ENCODE results near the gene TGFB2.
A peak's percentile ranks its signal among the peaks of the same experiment; 100 is the strongest.

Gene TGFB2

GRCh38 chr1:218388591-218388990, 43.5 kb downstream of the TGFB2 start:
- TF ChIP-seq TCF12 (IDR thresholded peaks at IDR 0.05; ENCODE audit: low read depth) (no peak), MAX (IDR thresholded peaks at IDR 0.05) (no peak), NFIC (IDR thresholded peaks at IDR 0.05) (no peak), FOXM1 (IDR thresholded peaks at IDR 0.05; ENCODE audit: borderline replicate concordance, low read depth) (no peak), RAD21 (IDR thresholded peaks at IDR 0.05; ENCODE audit: low read depth) (no peak), ZBTB7A (IDR thresholded peaks at IDR 0.05; ENCODE audit: low read depth) (no peak), TAF1 (IDR thresholded peaks at IDR 0.05; ENCODE audit: low read depth) (no peak), EP300 (IDR thresholded peaks at IDR 0.05; ENCODE audit: borderline replicate concordance) (no peak), EGR1 (IDR thresholded peaks at IDR 0.05) (no peak), REST (IDR thresholded peaks at IDR 0.05; ENCODE audit: low read depth) (no peak), CREB1 (IDR thresholded peaks at IDR 0.05; ENCODE audit: low read depth) (no peak), YY1 (IDR thresholded peaks at IDR 0.05; ENCODE audit: low read depth) (no peak), USF1 (IDR thresholded peaks at IDR 0.05) (no peak), TEAD4 (IDR thresholded peaks at IDR 0.05) (no peak)

- TF ChIP-seq YY1 (IDR thresholded peaks at IDR 0.05; ENCODE audit: low read depth) (no peak), NFIC (IDR thresholded peaks at IDR 0.05) (peak; percentile 64)
Observed at GRCh38 chr1:218390618-218391017, 45.5 kb downstream of the TGFB2 start.

- TF ChIP-seq YY1 (IDR thresholded peaks at IDR 0.05; ENCODE audit: low read depth) (no peak), CREB1 (IDR thresholded peaks at IDR 0.05; ENCODE audit: low read depth) (no peak), MAX (IDR thresholded peaks at IDR 0.05) (no peak), TEAD4 (IDR thresholded peaks at IDR 0.05) (no peak), USF1 (IDR thresholded peaks at IDR 0.05) (no peak), EGR1 (IDR thresholded peaks at IDR 0.05) (no peak), RAD21 (IDR thresholded peaks at IDR 0.05; ENCODE audit: low read depth) (no peak), TAF1 (IDR thresholded peaks at IDR 0.05; ENCODE audit: low read depth) (no peak), ZBTB7A (IDR thresholded peaks at IDR 0.05; ENCODE audit: low read depth) (no peak), EP300 (IDR thresholded peaks at IDR 0.05; ENCODE audit: borderline replicate concordance) (no peak), NFIC (IDR thresholded peaks at IDR 0.05) (no peak), FOXM1 (IDR thresholded peaks at IDR 0.05; ENCODE audit: borderline replicate concordance, low read depth) (no peak), CEBPB (IDR thresholded peaks at IDR 0.05) (no peak)
Observed at GRCh38 chr1:218392780-218393179, 47.6 kb downstream of the TGFB2 start.

- TF ChIP-seq TAF1 (IDR thresholded peaks at IDR 0.05; ENCODE audit: low read depth) (no peak), TCF12 (IDR thresholded peaks at IDR 0.05; ENCODE audit: low read depth) (no peak), CEBPB (IDR thresholded peaks at IDR 0.05) (no peak), NFIC (IDR thresholded peaks at IDR 0.05) (no peak), REST (IDR thresholded peaks at IDR 0.05; ENCODE audit: low read depth) (no peak), CREB1 (IDR thresholded peaks at IDR 0.05; ENCODE audit: low read depth) (no peak), RAD21 (IDR thresholded peaks at IDR 0.05; ENCODE audit: low read depth) (no peak), FOXM1 (IDR thresholded peaks at IDR 0.05; ENCODE audit: borderline replicate concordance, low read depth) (no peak), EGR1 (IDR thresholded peaks at IDR 0.05) (no peak), MAX (IDR thresholded peaks at IDR 0.05) (no peak), TEAD4 (IDR thresholded peaks at IDR 0.05) (no peak), YY1 (IDR thresholded peaks at IDR 0.05; ENCODE audit: low read depth) (no peak), EP300 (IDR thresholded peaks at IDR 0.05; ENCODE audit: borderline replicate concordance) (no peak), ZBTB7A (IDR thresholded peaks at IDR 0.05; ENCODE audit: low read depth) (no peak)
Observed at GRCh38 chr1:218394416-218394815, 49.3 kb downstream of the TGFB2 start.

- no peak for TF ChIP-seq RAD21 (IDR thresholded peaks at IDR 0.05; ENCODE audit: low read depth)
- no peak for TF ChIP-seq ZBTB7A (IDR thresholded peaks at IDR 0.05; ENCODE audit: low read depth)
- no peak for TF ChIP-seq CREB1 (IDR thresholded peaks at IDR 0.05; ENCODE audit: low read depth)
- TF ChIP-seq CEBPB (IDR thresholded peaks at IDR 0.05): no peak
- TF ChIP-seq EGR1 (IDR thresholded peaks at IDR 0.05): no peak
- TF ChIP-seq FOXM1 (IDR thresholded peaks at IDR 0.05; ENCODE audit: borderline replicate concordance, low read depth): no peak
- no peak for TF ChIP-seq YY1 (IDR thresholded peaks at IDR 0.05; ENCODE audit: low read depth)
- TF ChIP-seq NFIC (IDR thresholded peaks at IDR 0.05): no peak
- no peak for TF ChIP-seq TCF12 (IDR thresholded peaks at IDR 0.05; ENCODE audit: low read depth)
- no peak for TF ChIP-seq TEAD4 (IDR thresholded peaks at IDR 0.05)
- TF ChIP-seq MAX (IDR thresholded peaks at IDR 0.05): no peak
- TF ChIP-seq EP300 (IDR thresholded peaks at IDR 0.05; ENCODE audit: borderline replicate concordance): no peak
Observed at GRCh38 chr1:218394989-218395388, 49.9 kb downstream of the TGFB2 start.

All from Ishikawa (cell line).